C4-2B (cell line): Measurements from ENCODE around the gene SPTA1.

ENCODE experiments used
- ZFX ChIP-seq: fragments of 450-650 bp; IDR thresholded peaks from 2 replicates; pipeline ENCODE4 v1.6.1; 2017
- TF ChIP-seq, protein P1 (sequence below): fragments of 450-650 bp; conservative IDR thresholded peaks from 2 replicates; pipeline ENCODE4 v1.5.1; 2017; ENCODE audit warnings: mild to moderate bottlenecking

DNA sequence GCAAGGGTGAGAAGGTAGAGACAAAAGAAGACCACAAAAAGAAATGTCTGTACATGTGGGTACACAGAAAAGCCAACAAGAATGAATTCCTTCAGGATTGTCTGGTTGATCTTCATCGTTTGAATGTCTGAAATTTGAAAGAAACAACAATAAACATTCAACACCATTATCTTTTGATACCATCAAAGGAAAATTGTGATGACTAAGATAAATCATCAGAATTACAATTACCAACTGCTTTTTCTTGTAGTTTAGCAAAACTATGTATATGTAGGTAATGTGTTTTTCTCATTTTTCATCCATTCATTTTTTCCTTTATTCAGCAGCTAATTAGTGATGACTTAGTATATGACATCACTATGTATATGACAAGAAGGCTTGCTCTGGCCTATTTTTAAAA lies 106.8 kb downstream of the SPTA1 start, which contains the start of gene OR10X1:
- TF ChIP-seq, protein P1, sequence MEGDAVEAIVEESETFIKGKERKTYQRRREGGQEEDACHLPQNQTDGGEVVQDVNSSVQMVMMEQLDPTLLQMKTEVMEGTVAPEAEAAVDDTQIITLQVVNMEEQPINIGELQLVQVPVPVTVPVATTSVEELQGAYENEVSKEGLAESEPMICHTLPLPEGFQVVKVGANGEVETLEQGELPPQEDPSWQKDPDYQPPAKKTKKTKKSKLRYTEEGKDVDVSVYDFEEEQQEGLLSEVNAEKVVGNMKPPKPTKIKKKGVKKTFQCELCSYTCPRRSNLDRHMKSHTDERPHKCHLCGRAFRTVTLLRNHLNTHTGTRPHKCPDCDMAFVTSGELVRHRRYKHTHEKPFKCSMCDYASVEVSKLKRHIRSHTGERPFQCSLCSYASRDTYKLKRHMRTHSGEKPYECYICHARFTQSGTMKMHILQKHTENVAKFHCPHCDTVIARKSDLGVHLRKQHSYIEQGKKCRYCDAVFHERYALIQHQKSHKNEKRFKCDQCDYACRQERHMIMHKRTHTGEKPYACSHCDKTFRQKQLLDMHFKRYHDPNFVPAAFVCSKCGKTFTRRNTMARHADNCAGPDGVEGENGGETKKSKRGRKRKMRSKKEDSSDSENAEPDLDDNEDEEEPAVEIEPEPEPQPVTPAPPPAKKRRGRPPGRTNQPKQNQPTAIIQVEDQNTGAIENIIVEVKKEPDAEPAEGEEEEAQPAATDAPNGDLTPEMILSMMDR, result no peak
- TF ChIP-seq ZFX, result no peak
